Right lobe of liver (tissue), 6 donors: ENCODE measurements around the gene ELFN1. TPM values are rescaled to one million over a fixed set of nuclear protein-coding genes. Genes with fewer than 3 reads are reported as not detected.
"Not testable (repeated sequence)": the region's sequence is repeated elsewhere in the genome, so short reads cannot be mapped to it uniquely, and the experiment has no call there.

Experiments used
- ATAC-seq, 4 donors: fragments of 200-7000 bp; cut with Tn5 transposase; one replicate each; pipeline ENCODE4 v1.9.1; 2020; ENCODE audit warnings: mild to moderate bottlenecking in 4 of 4, moderate library complexity in 4 of 4
- DNase-seq, 3 donors: peaks; one replicate each; pipeline ENCODE4 v3.0.0-alpha.2; 2020
- H3K27ac ChIP-seq, 3 donors: fragments of 200-600 bp; one replicate each; pipeline ENCODE4 v1.8.0; 2022
- H3K27me3 ChIP-seq, 2 donors: fragments of 200-600 bp; one replicate each; pipeline ENCODE4 v1.8.0; 2022
- H3K36me3 ChIP-seq, 4 donors: fragments of 200-600 bp; sonication (generic) in 1 of 4; one replicate each; pipeline versions ENCODE4 v1.5.1 to v1.8.0; 2017 to 2022; ENCODE audit warnings: control low read depth in 1 of 4
- H3K4me1 ChIP-seq, 4 donors: fragments of 200-600 bp; sonication (generic) in 1 of 4; one replicate each; pipeline versions ENCODE4 v1.5.1 to v1.8.0; 2017 to 2022; ENCODE audit warnings: control low read depth in 1 of 4
- H3K4me3 ChIP-seq, 3 donors: fragments of 200-600 bp; one replicate each; pipeline ENCODE4 v1.8.0; 2022
- H3K9me3 ChIP-seq, 4 donors: fragments of 200-600 bp; sonication (generic) in 1 of 4; one replicate each; pipeline versions ENCODE4 v1.5.1 to v1.8.0; 2017 to 2022; ENCODE audit warnings: control low read depth in 1 of 4
- CTCF ChIP-seq, 4 donors: fragments of 200-600 bp in 3 of 4; fragments of 450-650 bp in 1 of 4; IDR thresholded peaks; one replicate each; pipeline versions ENCODE4 v1.5.1 to v1.8.0; 2016 to 2022; ENCODE audit warnings: antibody characterized with exemption in 4 of 4, mild to moderate bottlenecking in 2 of 4
- POLR2A ChIP-seq: fragments of 450-650 bp; IDR thresholded peaks from one replicate; pipeline ENCODE4 v1.6.1; 2017; ENCODE audit warnings: antibody characterized with exemption, mild to moderate bottlenecking
- WGBS: methylation state at CpG from one replicate; pipeline ENCODE4 v1.1.6; 2018; ENCODE audit warnings: low coverage, low lambda C conversion rate; ENCODE audit not compliant: insufficient coverage; ENCODE audit errors: missing lambda C conversion rate; 5-methylcytosine and 5-hydroxymethylcytosine counted together
- intact Hi-C, 2 donors: fragments of 100-400 bp; cut with DNase I; formaldehyde crosslinking; loops; one replicate each; pipeline versions ENCODE4 v1.11.2 to v1.14.1; 2022
- total RNA-seq, 6 experiments: library from RNA; depleted of rRNA in 2 of 6; stranded (reverse); fragments of >200 nt in 2 of 6; fragmentation: NEBNext Ultra II Directional in 3 of 6; extraction: Animal tissue kit (Norgen Biotek cat#: 25700) in 3 of 6; gene quantifications; one replicate each; pipeline versions ENCODE4 v1.1.0 to v1.2.4, GENCODE V29; 2016 to 2023
- donor health status: DM: no; HTN: yes; CAD: no.
- donor health status: DM: no; HTN: no; CAD: no.
- donor health status: DM: no; HTN: no; CAD: no.
- donor health status: DM: no; HTN: yes; CAD: no.
- donor health status: DM: no; HTN: yes; CAD: no.

Gene ELFN1
- total RNA-seq, 6 experiments from 2014 or later: 5.4 to 13.0 (median 7.5) TPM

GRCh38 chr7:1715671-1716074, 45.6 kb downstream of the ELFN1 start:
- Histone ChIP-seq H3K36me3 (no peaks in the 10 kb centered on the region), H3K27ac (no peak overlapping the region), H3K9me3 (no peaks in the 10 kb centered on the region), H3K4me1 (peaks cover 0 to 34% (median 13%) of the 10 kb centered on the region in 4 donors), H3K4me3 (no peak overlapping the region), H3K27me3 (no peaks in the 10 kb centered on the region)
- DNase-seq (peak in 1 of 3 donors; percentile 78), ATAC-seq (peak; percentile 7 to 57 (median 42))
- intact Hi-C loops: no loop called here
- WGBS: 13% methylated on average over 5 of the region's 6 CpGs
- no peak for TF ChIP-seq POLR2A
- TF ChIP-seq CTCF (IDR thresholded peaks at IDR 0.05): no peak

GRCh38 chr7:1716263-1717094, 46.4 kb downstream of the ELFN1 start:
- no peak overlapping the region for H3K27ac ChIP-seq
- no peaks in the 10 kb centered on the region for H3K9me3 ChIP-seq
- intact Hi-C loops: no loop called here
- H3K27me3 ChIP-seq: no peaks in the 10 kb centered on the region
- no peak overlapping the region for H3K4me3 ChIP-seq
- peaks cover 0 to 34% (median 13%) of the 10 kb centered on the region in 4 donors for H3K4me1 ChIP-seq
- ATAC-seq (no peak), DNase-seq (no peak)
- H3K36me3 ChIP-seq: no peaks in the 10 kb centered on the region
- WGBS: 53% methylated on average over 6 of the region's 20 CpGs
- TF ChIP-seq POLR2A: no peak
- no peak for TF ChIP-seq CTCF (IDR thresholded peaks at IDR 0.05)

DNA sequence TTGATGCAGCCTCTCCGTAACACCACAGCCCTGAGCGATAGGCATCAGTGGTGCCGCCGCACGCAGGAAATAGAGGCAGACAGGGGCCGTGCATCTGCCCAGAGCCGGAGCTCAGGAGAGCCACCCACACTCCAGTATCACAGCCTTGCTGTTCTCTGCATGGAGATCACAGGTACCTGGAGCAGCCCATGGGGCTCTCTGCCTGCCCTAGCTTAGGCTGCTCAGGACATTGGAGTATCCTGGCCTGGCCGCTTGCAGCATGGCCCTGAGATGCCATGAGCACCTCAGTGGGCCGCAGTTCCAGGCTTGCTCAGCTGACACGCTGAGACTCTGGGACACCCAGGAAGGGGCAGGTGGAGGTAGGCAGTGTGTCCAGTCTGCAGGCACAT, 47.0 kb downstream of the ELFN1 start:
- ATAC-seq: no peak
- no peak for TF ChIP-seq POLR2A
- TF ChIP-seq CTCF (IDR thresholded peaks at IDR 0.05): no peak
- H3K4me3 ChIP-seq: no peak overlapping the region
- no peaks in the 10 kb centered on the region for H3K27me3 ChIP-seq
- no peaks in the 10 kb centered on the region for H3K9me3 ChIP-seq
- WGBS: 80% methylated on average over 2 of the region's 10 CpGs
- no peak for DNase-seq
- no peak overlapping the region for H3K27ac ChIP-seq
- H3K36me3 ChIP-seq: no peaks in the 10 kb centered on the region
- peaks cover 0 to 34% (median 13%) of the 10 kb centered on the region in 4 donors for H3K4me1 ChIP-seq
- intact Hi-C loops: no loop called here

DNA sequence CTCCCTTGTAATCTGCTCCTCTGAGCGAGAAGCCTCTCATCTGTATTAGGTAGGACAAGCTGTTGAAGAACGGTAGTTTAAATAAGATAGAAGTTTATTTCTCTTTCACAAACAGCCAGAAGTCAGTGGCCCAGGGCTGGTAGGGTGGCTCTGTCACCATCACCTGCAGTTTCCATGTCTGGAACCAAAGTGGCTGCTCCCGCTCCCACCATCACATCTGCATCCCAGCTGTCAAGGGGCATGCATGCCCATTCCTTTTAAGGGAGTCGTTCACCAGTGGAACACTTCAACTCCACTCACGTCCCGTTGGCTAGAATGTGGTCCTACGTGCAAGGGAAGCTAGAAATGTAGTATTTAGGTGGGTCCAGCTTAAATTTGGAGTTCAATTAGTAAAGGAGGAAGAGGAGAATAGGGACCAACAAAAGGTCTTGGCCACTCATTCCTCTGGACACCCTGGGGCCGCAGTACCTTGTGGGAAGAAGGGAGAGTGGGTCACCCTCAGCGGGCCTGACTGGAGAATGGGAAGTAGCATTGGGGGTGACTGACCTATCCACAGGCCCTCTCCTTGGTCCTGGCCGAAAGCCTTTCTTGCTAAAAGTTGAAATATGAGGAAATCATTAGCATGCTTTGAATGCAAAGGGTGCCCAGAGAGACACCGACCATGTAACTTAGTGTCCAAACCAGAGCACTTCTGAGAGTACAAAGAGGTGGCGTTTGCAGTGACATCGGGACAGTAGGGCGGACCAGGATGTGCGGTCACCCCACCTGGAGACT, 48.0 kb downstream of the ELFN1 start:
- intact Hi-C loops: no loop called here
- Histone ChIP-seq H3K4me1 (peaks cover 0 to 31% (median 13%) of the 10 kb centered on the region in 4 donors), H3K9me3 (no peaks in the 10 kb centered on the region), H3K36me3 (no peaks in the 10 kb centered on the region), H3K27me3 (no peaks in the 10 kb centered on the region), H3K4me3 (no peak overlapping the region), H3K27ac (no peak overlapping the region)
- DNase-seq: no peak
- WGBS: 96% methylated on average over 7 of the region's 15 CpGs
- no peak for TF ChIP-seq POLR2A
- no peak for TF ChIP-seq CTCF (IDR thresholded peaks at IDR 0.05)
- ATAC-seq: no peak

DNA sequence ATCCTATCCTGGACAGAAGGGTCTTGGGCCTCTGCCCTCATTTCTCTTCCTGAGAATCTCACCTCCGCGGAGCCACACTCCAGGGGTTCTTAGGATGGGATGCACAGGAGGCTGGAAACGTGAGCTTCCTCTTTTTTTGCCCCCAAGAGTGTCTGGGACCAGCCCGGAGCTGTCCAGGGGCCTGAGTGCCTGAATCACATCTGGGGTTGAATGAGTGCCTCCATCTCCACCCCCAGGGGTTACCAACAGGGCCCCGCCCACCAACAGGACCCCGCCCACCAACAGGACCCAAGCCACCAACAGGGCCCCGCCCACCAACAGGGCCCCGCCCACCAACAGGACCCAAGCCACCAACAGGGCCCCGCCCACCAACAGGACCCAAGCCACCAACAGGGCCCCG, 48.8 kb downstream of the ELFN1 start:
- intact Hi-C loops, H3K9me3 ChIP-seq, H3K4me3 ChIP-seq, ATAC-seq, H3K27me3 ChIP-seq, H3K36me3 ChIP-seq, H3K27ac ChIP-seq, DNase-seq: not testable (repeated sequence)
- H3K4me1 ChIP-seq: peaks cover 0 to 25% (median 10%) of the 10 kb centered on the region in 4 donors
- 100% methylated on average over 2 of the region's 10 CpGs for WGBS

GRCh38 chr7:1719256-1719655, 49.2 kb downstream of the ELFN1 start:
- H3K27ac ChIP-seq, H3K36me3 ChIP-seq, DNase-seq, ATAC-seq, intact Hi-C loops, H3K9me3 ChIP-seq, H3K27me3 ChIP-seq, H3K4me3 ChIP-seq: not testable (repeated sequence)
- 84% methylated on average over 7 of the region's 13 CpGs for WGBS
- H3K4me1 ChIP-seq: peaks cover 0 to 22% (median 8%) of the 10 kb centered on the region in 4 donors
